Prostate gland (tissue), 2 donors: ENCODE results near the gene B4GALNT1. TPM values are rescaled to one million over a fixed set of nuclear protein-coding genes. Genes with fewer than 3 reads are reported as not detected.

ENCODE experiments used
- DNase-seq: peaks from one replicate; pipeline ENCODE4 v3.0.0-alpha.2; 2019; ENCODE audit warnings: low spot score
- H3K27ac ChIP-seq, 2 donors: fragments of 200-600 bp; sonication (generic); 2 replicates each; pipeline ENCODE4 v1.5.1; 2017 to 2019
- H3K27me3 ChIP-seq: fragments of 200-600 bp; sonication (generic); replicated peaks from 2 replicates; pipeline ENCODE4 v1.5.1; 2019; ENCODE audit not compliant: insufficient read depth
- H3K36me3 ChIP-seq, 2 donors: fragments of 200-600 bp; sonication (generic); 1 replicate in 1 of 2; 2 replicates in 1 of 2; pipeline versions ENCODE4 v1.5.1 to v1.8.1; 2017 to 2019
- H3K4me1 ChIP-seq: fragments of 200-600 bp; sonication (generic); replicated peaks from 2 replicates; pipeline ENCODE4 v1.5.1; 2019
- H3K4me3 ChIP-seq, 2 donors: fragments of 200-600 bp; sonication (generic); 2 replicates each; pipeline ENCODE4 v1.5.1; 2017 to 2019
- H3K9me3 ChIP-seq: fragments of 200-600 bp; sonication (generic); 2 replicates; pipeline ENCODE4 v1.5.1; 2017
- CTCF ChIP-seq, 4 experiments: fragments of 200-600 bp in 2 of 4; fragments of 450-650 bp in 2 of 4; sonication (generic) in 2 of 4; IDR thresholded peaks; 1 replicate in 3 of 4; 2 replicates in 1 of 4; pipeline ENCODE4 v1.5.1; 2016 to 2019; ENCODE audit warnings: antibody characterized with exemption in 4 of 4, mild to moderate bottlenecking in 2 of 4, moderate library complexity in 2 of 4
- POLR2A ChIP-seq: fragments of 450-650 bp; IDR thresholded peaks from one replicate; pipeline ENCODE4 v1.6.1; 2016; ENCODE audit warnings: antibody characterized with exemption, mild to moderate bottlenecking
- POLR2AphosphoS5 ChIP-seq: sonication (generic); formaldehyde crosslinking; IDR thresholded peaks from one replicate; pipeline ENCODE4 v1.6.1; 2017; ENCODE audit warnings: antibody characterized with exemption
- WGBS: methylation state at CpG from one replicate; pipeline ENCODE4 v1.1.5; 2018; 5-methylcytosine and 5-hydroxymethylcytosine counted together
- intact Hi-C: fragments of 100-400 bp; cut with DNase I; formaldehyde crosslinking; loops from one replicate; pipeline ENCODE4 v1.14.2; 2022
- total RNA-seq, 2 donors: library from RNA; depleted of rRNA; stranded (reverse); fragments of >200 nt; gene quantifications; one replicate each; pipeline ENCODE4 v1.1.0, GENCODE V29; 2016

B4GALNT1 gene
- total RNA-seq, 2 donors from 2014 or later: 2.2 to 6.7 TPM

- TF ChIP-seq POLR2A: no peak
- no peak for TF ChIP-seq POLR2AphosphoS5
- TF ChIP-seq CTCF (IDR thresholded peaks at IDR 0.05): no peak
- H3K27ac ChIP-seq: no peak overlapping the region
- no peaks in the 10 kb centered on the region for H3K4me1 ChIP-seq
- WGBS: 92% methylated on average over 1 of the region's 1 CpG
- no peaks in the 10 kb centered on the region for H3K27me3 ChIP-seq
- H3K9me3 ChIP-seq: no peaks in the 10 kb centered on the region
- intact Hi-C loops: no loop called here
- no peak overlapping the region for H3K4me3 ChIP-seq
- no peak for DNase-seq
- H3K36me3 ChIP-seq: no peaks in the 10 kb centered on the region
Observed at GRCh38 chr12:57581802-57582201, 51.2 kb downstream of the B4GALNT1 start.

- H3K27ac ChIP-seq: no peak overlapping the region
- H3K4me3 ChIP-seq: no peak overlapping the region
- no peaks in the 10 kb centered on the region for H3K36me3 ChIP-seq
- TF ChIP-seq POLR2A (no peak), CTCF (IDR thresholded peaks at IDR 0.05) (no peak), POLR2AphosphoS5 (no peak)
- no peaks in the 10 kb centered on the region for H3K9me3 ChIP-seq
- intact Hi-C loops: no loop called here
- H3K4me1 ChIP-seq: no peaks in the 10 kb centered on the region
- WGBS: 77% methylated on average over 4 of the region's 4 CpGs
- no peak for DNase-seq
- no peaks in the 10 kb centered on the region for H3K27me3 ChIP-seq
Observed at GRCh38 chr12:57580466-57580795, 52.6 kb downstream of the B4GALNT1 start.

- no peak overlapping the region for H3K27ac ChIP-seq
- no peak for DNase-seq
- TF ChIP-seq POLR2AphosphoS5: no peak
- no peak for TF ChIP-seq CTCF (IDR thresholded peaks at IDR 0.05)
- TF ChIP-seq POLR2A: no peak
- H3K9me3 ChIP-seq: no peaks in the 10 kb centered on the region
- WGBS: 89% methylated on average over 8 of the region's 8 CpGs
- H3K27me3 ChIP-seq: no peaks in the 10 kb centered on the region
- intact Hi-C loops: no loop called here
- H3K4me1 ChIP-seq: no peaks in the 10 kb centered on the region
- no peak overlapping the region for H3K4me3 ChIP-seq
- H3K36me3 ChIP-seq: no peaks in the 10 kb centered on the region
Observed at GRCh38 chr12:57579677-57580465, 53.1 kb downstream of the B4GALNT1 start.

- no peaks in the 10 kb centered on the region for H3K9me3 ChIP-seq
- DNase-seq: no peak
- no peaks in the 10 kb centered on the region for H3K4me1 ChIP-seq
- H3K27me3 ChIP-seq: no peaks in the 10 kb centered on the region
- H3K4me3 ChIP-seq: no peak overlapping the region
- 48% methylated on average over 2 of the region's 2 CpGs for WGBS
- intact Hi-C loops: no loop called here
- H3K36me3 ChIP-seq: no peaks in the 10 kb centered on the region
- H3K27ac ChIP-seq: no peak overlapping the region
- TF ChIP-seq POLR2AphosphoS5: no peak
- no peak for TF ChIP-seq POLR2A
- no peak for TF ChIP-seq CTCF (IDR thresholded peaks at IDR 0.05)
Observed at GRCh38 chr12:57579011-57579410, 54.0 kb downstream of the B4GALNT1 start.
